Fibroblast of the aortic adventitia (primary cell): ENCODE data around the gene IL16. TPM values are rescaled to one million over a fixed set of nuclear protein-coding genes. Genes with fewer than 3 reads are reported as not detected.

Experiments
- DNase-seq: peaks from one replicate; pipeline ENCODE4 v3.0.0-alpha.2; 2010; ENCODE audit warnings: low read depth
- H3K4me3 ChIP-seq: 2 replicates; pipeline ENCODE4 v1.5.1; 2011; ENCODE audit warnings: low read depth, mild to moderate bottlenecking, control low read depth, low read length, moderate library complexity
- total RNA-seq: library from RNA; depleted of rRNA; stranded (reverse); fragments of >200 nt; gene quantifications from 2 replicates; pipeline ENCODE4 v1.2.3, GENCODE V29; 2012; ENCODE audit warnings: low replicate concordance
- TF ChIP-seq, protein P1 (sequence below): IDR thresholded peaks from 2 replicates; pipeline ENCODE4 v1.5.1; 2011; ENCODE audit warnings: mild to moderate bottlenecking, low read length, control low read depth, inconsistent platforms; ENCODE audit not compliant: insufficient read depth

IL16 gene
- total RNA-seq, 1 donor = 1.4 TPM

DNA sequence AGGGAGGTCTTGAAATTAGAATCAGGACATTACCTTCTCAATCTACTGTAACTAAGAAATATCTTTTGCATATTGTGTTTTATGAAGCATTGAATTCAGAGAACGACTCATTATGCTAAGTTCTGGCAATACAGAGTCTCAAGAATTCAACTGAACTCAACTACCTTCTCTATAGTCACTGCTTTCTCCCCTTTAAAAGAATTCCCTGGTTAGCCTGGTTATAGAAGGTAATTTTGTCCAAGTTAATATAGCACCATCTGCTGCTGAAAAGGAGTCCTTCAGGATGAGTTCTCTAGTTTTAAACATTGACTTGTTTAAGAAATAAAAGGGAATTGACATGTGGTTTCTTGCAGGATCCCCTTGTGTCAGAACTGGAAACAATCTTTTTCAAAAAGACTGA is 60.2 kb downstream of the IL16 start:
- TF ChIP-seq, protein P1, sequence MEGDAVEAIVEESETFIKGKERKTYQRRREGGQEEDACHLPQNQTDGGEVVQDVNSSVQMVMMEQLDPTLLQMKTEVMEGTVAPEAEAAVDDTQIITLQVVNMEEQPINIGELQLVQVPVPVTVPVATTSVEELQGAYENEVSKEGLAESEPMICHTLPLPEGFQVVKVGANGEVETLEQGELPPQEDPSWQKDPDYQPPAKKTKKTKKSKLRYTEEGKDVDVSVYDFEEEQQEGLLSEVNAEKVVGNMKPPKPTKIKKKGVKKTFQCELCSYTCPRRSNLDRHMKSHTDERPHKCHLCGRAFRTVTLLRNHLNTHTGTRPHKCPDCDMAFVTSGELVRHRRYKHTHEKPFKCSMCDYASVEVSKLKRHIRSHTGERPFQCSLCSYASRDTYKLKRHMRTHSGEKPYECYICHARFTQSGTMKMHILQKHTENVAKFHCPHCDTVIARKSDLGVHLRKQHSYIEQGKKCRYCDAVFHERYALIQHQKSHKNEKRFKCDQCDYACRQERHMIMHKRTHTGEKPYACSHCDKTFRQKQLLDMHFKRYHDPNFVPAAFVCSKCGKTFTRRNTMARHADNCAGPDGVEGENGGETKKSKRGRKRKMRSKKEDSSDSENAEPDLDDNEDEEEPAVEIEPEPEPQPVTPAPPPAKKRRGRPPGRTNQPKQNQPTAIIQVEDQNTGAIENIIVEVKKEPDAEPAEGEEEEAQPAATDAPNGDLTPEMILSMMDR = peak; percentile 64
- no peak overlapping the region for H3K4me3 ChIP-seq
- DNase-seq = peak; percentile 81

DNA sequence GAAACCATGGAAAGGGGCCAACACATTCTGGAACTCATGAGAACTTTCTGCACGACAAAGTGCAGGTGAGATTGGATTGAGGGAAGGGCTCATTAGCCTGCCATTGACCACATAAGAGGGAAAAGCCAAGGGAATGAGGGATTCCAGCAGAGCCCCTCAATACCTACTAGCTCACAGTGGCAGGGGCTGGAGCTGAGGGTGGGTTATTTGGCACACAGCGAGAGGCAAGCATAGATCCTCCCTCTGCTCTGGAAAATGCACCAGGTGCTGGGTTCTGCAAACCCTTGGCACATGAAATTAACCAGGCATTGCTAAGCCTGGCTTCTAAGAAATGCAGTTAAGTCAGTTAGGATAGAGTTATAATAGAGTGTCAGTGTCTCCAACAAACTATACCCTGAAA is 60.8 kb downstream of the IL16 start:
- H3K4me3 ChIP-seq = no peak overlapping the region
- no peak for DNase-seq
- TF ChIP-seq, protein P1 = no peak

DNA sequence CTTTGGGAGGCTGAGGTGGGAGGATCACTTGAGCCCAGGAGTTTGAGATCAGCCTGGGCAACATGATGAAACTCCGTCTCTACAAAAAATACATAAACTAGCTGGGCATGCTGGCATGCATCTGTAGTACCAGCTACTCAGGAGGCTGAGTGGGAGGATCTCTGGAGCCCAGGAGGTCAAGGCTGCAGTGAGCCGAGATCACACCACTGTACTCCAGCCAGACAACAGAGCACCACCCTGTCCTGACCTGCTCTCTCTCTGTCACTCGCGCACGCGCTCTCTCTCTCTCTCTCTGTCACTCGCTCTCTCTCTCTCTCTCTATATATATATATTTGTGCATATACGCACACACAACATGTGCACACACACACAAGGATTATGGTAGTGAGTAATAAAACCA is 61.8 kb downstream of the IL16 start:
- DNase-seq = no peak
- TF ChIP-seq, protein P1 = no peak
- H3K4me3 ChIP-seq = no peak overlapping the region

DNA sequence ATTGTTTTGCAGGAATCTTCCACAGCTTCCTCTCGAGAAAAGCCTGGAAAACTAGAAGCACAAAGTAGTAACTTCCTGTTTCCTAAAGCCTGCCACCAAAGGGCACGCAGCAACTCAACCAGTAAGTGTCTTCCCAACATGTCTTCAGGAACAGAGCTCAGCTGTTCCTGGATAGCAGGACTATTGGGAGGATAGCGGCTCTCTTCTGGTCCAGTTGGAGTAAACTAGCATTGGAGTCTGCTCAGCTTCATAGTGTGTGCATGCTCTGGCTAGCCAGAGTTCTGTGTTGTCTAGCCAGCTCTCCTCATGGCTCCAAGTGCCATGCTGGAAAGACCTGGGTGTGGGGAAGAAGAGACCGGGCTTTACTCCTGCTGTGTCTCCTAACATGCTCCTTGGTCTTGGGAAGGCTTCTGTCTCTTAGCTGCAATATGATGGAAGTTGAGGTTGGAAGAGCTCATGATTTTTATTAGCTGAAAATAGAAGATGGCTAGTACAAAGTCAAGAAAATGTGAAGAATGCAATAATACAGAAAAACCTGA is 63.1 kb downstream of the IL16 start:
- DNase-seq = no peak
- TF ChIP-seq, protein P1 = no peak
- H3K4me3 ChIP-seq = no peak overlapping the region

DNA sequence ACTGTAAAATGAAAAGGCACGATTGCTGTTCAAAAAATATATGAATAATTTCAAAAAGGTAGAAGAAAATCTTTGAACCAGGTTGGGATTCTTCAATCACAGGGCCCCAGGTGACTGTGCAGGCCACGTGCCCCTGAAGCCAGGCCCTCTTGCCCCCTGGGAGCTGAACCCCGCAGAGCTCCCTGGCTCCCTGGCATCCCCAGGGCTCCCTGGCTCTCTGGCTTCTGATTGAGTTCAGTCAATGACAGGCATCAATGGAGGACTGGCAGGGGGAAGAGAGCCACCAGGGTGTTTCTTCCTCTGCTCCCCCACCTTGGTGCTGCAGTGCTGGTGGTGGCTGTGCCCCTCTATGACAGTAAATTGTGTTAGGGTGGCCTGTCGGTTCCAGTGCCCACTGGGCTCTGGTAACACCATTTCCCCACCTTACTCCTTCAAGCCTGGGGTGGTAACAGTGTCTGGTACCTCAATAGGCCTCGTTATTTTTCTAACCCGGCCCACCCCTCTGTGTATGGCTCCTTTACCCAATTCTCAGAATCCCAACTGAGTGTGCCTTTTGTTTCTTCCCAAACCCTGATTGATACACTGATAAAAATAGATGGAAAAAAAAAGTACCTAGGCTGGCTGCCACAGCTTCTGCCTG is 64.6 kb downstream of the IL16 start:
- TF ChIP-seq, protein P1 = no peak
- DNase-seq = no peak
- H3K4me3 ChIP-seq = no peak overlapping the region

DNA sequence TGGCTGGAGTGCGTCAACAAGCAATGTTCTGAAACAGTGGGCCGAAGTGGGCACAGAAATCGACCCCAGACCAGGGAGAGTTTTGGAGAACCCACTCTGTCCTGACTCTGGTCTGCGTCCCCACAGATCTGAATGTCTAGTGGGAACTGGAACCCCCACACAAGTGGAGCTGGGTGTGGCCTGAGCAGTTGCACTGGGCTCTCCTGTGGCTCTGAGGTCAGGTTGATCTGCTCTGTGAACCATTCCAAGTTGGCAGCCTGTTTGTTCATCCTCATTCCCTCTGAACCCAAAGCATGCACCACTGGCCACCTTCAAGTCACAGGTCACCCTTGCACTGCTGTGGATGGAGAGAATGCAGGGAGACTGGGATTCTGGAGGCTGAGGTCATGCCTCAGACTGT is 66.8 kb downstream of the IL16 start:
- no peak for DNase-seq
- TF ChIP-seq, protein P1 = no peak
- no peak overlapping the region for H3K4me3 ChIP-seq
